GM12878 (cell line): Measurements from ENCODE around the gene RPL36. TPM values are rescaled to one million over a fixed set of nuclear protein-coding genes. Genes with fewer than 3 reads are reported as not detected.
"Not testable (repeated sequence)": the region's sequence is repeated elsewhere in the genome, so short reads cannot be mapped to it uniquely, and the experiment has no call there.

Experiments used
- ATAC-seq: fragments of 200-7000 bp; cut with Tn5 transposase; 3 replicates; pipeline ENCODE4 v1.9.1; 2020; ENCODE audit warnings: mild to moderate bottlenecking, moderate library complexity
- BruUV-seq: library from RNA; stranded (reverse); fragments of 400-500 nt; replicated peaks from 2 replicates; lab custom pipeline; 2021; lab: Mats Ljungman, UMichigan
- CTCF ChIA-PET: fragments of 300-600 bp; sonication (Branson Sonifier 250); formaldehyde crosslinking; extraction: SDS; loops from one replicate; lab custom pipeline; 2021; ENCODE audit warnings: inconsistent platforms; lab: Yijun Ruan, JAX
- POLR2A ChIA-PET: fragments of 350-600 bp; formaldehyde crosslinking; extraction: SDS; loops from one replicate; lab custom pipeline; 2021; ENCODE audit warnings: inconsistent platforms; lab: Charles Lee
- RAD21 ChIA-PET: fragments of 300-600 bp; sonication (Branson Sonifier 250); formaldehyde crosslinking; loops from one replicate; lab custom pipeline; 2023; ENCODE audit warnings: antibody characterized with exemption; ENCODE audit not compliant: unreplicated experiment; lab: Charles Lee
- SMC1A ChIA-PET: fragments of 300-600 bp; sonication (Branson Sonifier 250); formaldehyde crosslinking; loops from one replicate; lab custom pipeline; 2023; ENCODE audit not compliant: unreplicated experiment, uncharacterized antibody; lab: Charles Lee
- DNase-seq: peaks from one replicate; pipeline ENCODE4 v3.0.0-alpha.2; 2011; ENCODE audit warnings: low read depth, low spot score
- FAIRE-seq: peaks from 3 replicates; lab custom pipeline; 2011; peaks lifted over from hg19 to GRCh38; lab: Jason Lieb, UNC
- H2AFZ ChIP-seq: 2 replicates; pipeline ENCODE4 v1.6.0; 2011; ENCODE audit warnings: low read depth, low read length, control low read depth; ENCODE audit not compliant: control insufficient read depth
- H3K27ac ChIP-seq: 2 replicates; pipeline ENCODE4 v1.5.1; 2011; ENCODE audit warnings: control low read depth; ENCODE audit not compliant: control insufficient read depth, insufficient read depth
- H3K27me3 ChIP-seq, 2 experiments: replicated peaks in 1 of 2; 2 replicates each; pipeline versions ENCODE4 v1.6.0 to v1.6.1; 2011; ENCODE audit warnings: low read length in 1 of 2; ENCODE audit not compliant: control insufficient read depth in 2 of 2, insufficient read depth in 2 of 2
- H3K36me3 ChIP-seq, 2 experiments: 2 replicates each; pipeline ENCODE4 v1.5.1; 2011; ENCODE audit warnings: low read length in 1 of 2; ENCODE audit not compliant: control insufficient read depth in 2 of 2, insufficient read depth in 2 of 2
- H3K4me1 ChIP-seq: 2 replicates; pipeline ENCODE4 v1.6.1; 2011; ENCODE audit warnings: mild to moderate bottlenecking, low read length, moderate library complexity, mixed read lengths; ENCODE audit not compliant: control insufficient read depth, insufficient read depth
- H3K4me2 ChIP-seq: 2 replicates; pipeline ENCODE4 v1.6.0; 2011; ENCODE audit warnings: control low read depth; ENCODE audit not compliant: control insufficient read depth, insufficient read depth
- H3K4me3 ChIP-seq: fragments of 200-600 bp; sonication (generic); 2 replicates; pipeline ENCODE4 v1.5.1; 2016
- H3K79me2 ChIP-seq: 2 replicates; pipeline ENCODE4 v1.6.0; 2011; ENCODE audit warnings: low read length; ENCODE audit not compliant: control insufficient read depth, insufficient read depth
- H3K9ac ChIP-seq: 2 replicates; pipeline ENCODE4 v1.8.0; 2011; ENCODE audit warnings: low read length, control low read depth, mixed read lengths; ENCODE audit not compliant: control insufficient read depth, insufficient read depth
- H3K9me3 ChIP-seq: replicated peaks from 3 replicates; pipeline ENCODE4 v1.5.1; 2011; ENCODE audit warnings: mild to moderate bottlenecking, low read length; ENCODE audit not compliant: control insufficient read depth, insufficient read depth
- H4K20me1 ChIP-seq: 2 replicates; pipeline ENCODE4 v1.6.0; 2011; ENCODE audit not compliant: control insufficient read depth, insufficient read depth
- CBX3 ChIP-seq: fragments of 200-600 bp; sonication (generic); IDR thresholded peaks from 2 replicates; pipeline ENCODE4 v1.6.1; 2016; ENCODE audit warnings: low read depth, borderline replicate concordance
- CTCF ChIP-seq, 3 experiments: IDR thresholded peaks in 2 of 3; conservative IDR thresholded peaks in 1 of 3; 2 replicates each; pipeline ENCODE4 v1.5.1; 2011; ENCODE audit warnings: low read depth in 3 of 3, low read length in 3 of 3, mild to moderate bottlenecking in 3 of 3, control low read depth in 2 of 3, moderate library complexity in 2 of 3, inconsistent platforms in 1 of 3, mixed read lengths in 1 of 3; ENCODE audit not compliant: control insufficient read depth in 2 of 3, insufficient read depth in 1 of 3; ENCODE audit errors: extremely low read depth in 1 of 3
- HDAC2 ChIP-seq: fragments of 200-600 bp; sonication (generic); IDR thresholded peaks from 2 replicates; pipeline ENCODE4 v1.6.1; 2017
- NFIC ChIP-seq: IDR thresholded peaks from 2 replicates; pipeline ENCODE4 v1.6.1; 2012; ENCODE audit warnings: low read depth, mild to moderate bottlenecking, inconsistent platforms, low read length, moderate library complexity
- WGBS: methylation state at CpG from one replicate; pipeline ENCODE4 v1.1.6; 2016; ENCODE audit warnings: low lambda C conversion rate; ENCODE audit not compliant: insufficient replicate concordance, insufficient coverage; ENCODE audit errors: missing lambda C conversion rate; 5-methylcytosine and 5-hydroxymethylcytosine counted together
- in situ Hi-C: fragments of 300-500 bp; cut with MboI; formaldehyde crosslinking; loops from 9 replicates; pipeline ENCODE4 v1.14.3; 2018; ENCODE audit warnings: mixed read lengths
- intact Hi-C: fragments of 100-400 bp; cut with micrococcal nuclease; formaldehyde crosslinking; loops from one replicate; pipeline ENCODE4 v1.14.2; 2022; ENCODE audit not compliant: unreplicated experiment
- polyA plus RNA-seq, 11 experiments: library from polyadenylated mRNA; depleted of rRNA in 4 of 11; unstranded in 6 of 11; stranded (reverse) in 5 of 11; fragments of >200 nt; fragmentation: Nextera tagmentation in 4 of 11; fragmentation: Illumina TruSeq in 1 of 11; extraction: Ambion mirVana in 4 of 11; extraction: Trizol in 1 of 11; gene quantifications; 1 replicate in 1 of 11; 2 replicates in 10 of 11; pipeline versions ENCODE4 v1.2.1 to v1.2.3, GENCODE V29; 2011 to 2016; ENCODE audit warnings: inconsistent platforms in 2 of 11, missing spikeins in 2 of 11, low read depth in 1 of 11
- total RNA-seq, 4 experiments: library from RNA; depleted of rRNA in 3 of 4; stranded (reverse); fragments of >200 nt in 3 of 4; fragmentation: Illumina TruSeq in 1 of 4; extraction: Trizol in 1 of 4; gene quantifications; 2 replicates each; pipeline versions ENCODE4 v1.2.1 to v1.2.3, GENCODE V29; 2013 to 2021

RPL36 gene
- total and polyA plus RNA-seq, 10 of the 15 experiments (the other 5 are each of a cell fraction or from before 2014, with no cell fraction given) = 374 to 4,942 (median 2,053) TPM

- 0 out of 6 replicates have a peak, but pooled peaks of 1 of the 3 experiments have one; percentile 8 for TF ChIP-seq CTCF (IDR thresholded peaks at IDR 0.05 in 2 of 3, conservative IDR thresholded peaks at IDR 0.05 in 1 of 3; ENCODE audit: control insufficient read depth in 2 of 3, extremely low read depth in 1 of 3, insufficient read depth in 1 of 3, low read depth in 3 of 3, low read length in 3 of 3)
- TF ChIP-seq CBX3 = no peak
- TF ChIP-seq HDAC2 = no peak
- TF ChIP-seq NFIC = no peak
Observed at GRCh38 chr19:5687360-5688198, 2.5 kb upstream of the RPL36 start (continued).

- peaks cover 6 to 19% of the 10 kb centered on the region in 2 experiments; a peak in 3 of 4 replicates for H3K36me3 ChIP-seq
- POLR2A ChIA-PET = interaction anchor here (0.5 to 2.0 kb wide), 2 partner anchors 32 to 852 kb away, joined by 4 to 14 read pairs; partner anchors contain the start of genes CATSPERD and LONP1
- H3K9me3 ChIP-seq, H3K9ac ChIP-seq, H2AFZ ChIP-seq, BruUV-seq, H4K20me1 ChIP-seq, H3K4me2 ChIP-seq, H3K27ac ChIP-seq, H3K4me3 ChIP-seq, H3K27me3 ChIP-seq, ATAC-seq, DNase-seq, FAIRE-seq, H3K4me1 ChIP-seq: not testable (repeated sequence)
- SMC1A ChIA-PET = interaction anchor here (0.8 to 1.2 kb wide), 2 partner anchors 63 to 67 kb away, joined by 4 read pairs; no protein-coding TSS in a partner anchor
- 87% methylated on average over 13 of the region's 13 CpGs for WGBS
- CTCF ChIA-PET = interaction anchor here (1.4 to 3.7 kb wide), 5 partner anchors 18 to 67 kb away, joined by 3 to 74 read pairs (median 21); partner anchors contain the start of genes CATSPERD, LONP1, SAFB and SAFB2
- H3K79me2 ChIP-seq = peaks cover 36% of the 10 kb centered on the region
- RAD21 ChIA-PET = interaction anchor here (1.9 kb wide), 1 partner anchor 30 kb away, joined by 6 read pairs; no protein-coding TSS in a partner anchor
- in situ Hi-C loops = loop anchor here (10.0 kb wide), 1 partner anchor 1444 kb away; the partner anchor contains the start of gene YJU2
- intact Hi-C loops = loop anchor here (5.0 kb wide), 1 partner anchor 66 kb away; the partner anchor contains the start of genes SAFB and SAFB2
Observed at GRCh38 chr19:5688262-5688881, 1.7 kb upstream of the RPL36 start.
